Measurements from ENCODE around the gene TMOD3. TPM values are rescaled to one million over a fixed set of nuclear protein-coding genes. Genes with fewer than 3 reads are reported as not detected.

Gene TMOD3
- total RNA-seq, 1 donor from 2014 or later: 17.4 TPM

DNA sequence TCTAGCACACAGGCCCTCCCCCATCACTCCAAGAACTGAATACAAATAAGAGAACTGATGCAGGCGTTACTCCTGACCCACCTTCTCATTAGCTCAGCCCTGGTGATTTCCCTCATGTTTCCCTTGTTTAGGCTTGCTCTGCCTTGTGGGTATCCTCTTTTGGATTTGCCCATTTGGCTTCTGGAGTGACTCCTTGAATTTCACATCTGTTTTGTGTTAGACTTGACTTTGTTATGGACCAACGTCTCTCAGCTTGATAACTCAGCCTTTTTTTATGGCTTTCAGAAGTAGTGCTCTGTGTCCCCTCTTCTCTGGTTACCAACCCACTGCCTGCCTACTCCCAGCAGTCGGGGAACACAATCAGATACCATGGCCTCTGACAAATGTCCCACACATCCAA lies 11.3 kb upstream of the TMOD3 start:
- intact Hi-C loops (cut with DNase I): no loop called here

DNA sequence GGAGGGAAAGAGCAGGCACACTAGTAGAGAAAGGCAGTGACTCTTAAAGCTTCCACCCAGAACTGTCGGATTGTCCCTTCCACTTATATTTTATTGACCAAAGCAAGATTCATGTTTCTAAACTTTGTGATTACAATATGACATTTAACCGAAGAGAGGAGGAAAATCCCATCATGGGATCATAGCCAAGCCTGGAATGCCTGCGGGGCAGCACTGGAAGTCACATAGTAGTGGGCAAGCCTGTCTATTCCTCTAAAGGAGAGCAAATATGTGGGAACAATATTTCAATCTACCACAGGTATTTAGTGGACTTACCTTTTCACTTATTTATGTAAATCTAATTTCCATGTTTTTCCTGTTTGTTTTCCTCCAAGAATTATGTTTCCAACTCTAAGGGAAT lies 3.8 kb upstream of the TMOD3 start:
- intact Hi-C loops (cut with DNase I): no loop called here
- DNase-seq (ENCODE audit: low spot score): no peak

More for the DNA sequence above, 11.3 kb upstream of the TMOD3 start:
- no peak for DNase-seq (ENCODE audit: low spot score)

GRCh38 chr15:51828621-51829375 lies 655 bp upstream of the TMOD3 start:
- intact Hi-C loops (cut with DNase I): no loop called here
- no peak for DNase-seq (ENCODE audit: low spot score)

- intact Hi-C loops (cut with DNase I): loop anchor here (10.0 kb wide), 1 partner anchor 54 kb away; no protein-coding TSS in a partner anchor
- DNase-seq (ENCODE audit: low spot score): no peak
These were observed 888 bp downstream of the TMOD3 start for GRCh38 chr15:51830276-51830806.

DNA sequence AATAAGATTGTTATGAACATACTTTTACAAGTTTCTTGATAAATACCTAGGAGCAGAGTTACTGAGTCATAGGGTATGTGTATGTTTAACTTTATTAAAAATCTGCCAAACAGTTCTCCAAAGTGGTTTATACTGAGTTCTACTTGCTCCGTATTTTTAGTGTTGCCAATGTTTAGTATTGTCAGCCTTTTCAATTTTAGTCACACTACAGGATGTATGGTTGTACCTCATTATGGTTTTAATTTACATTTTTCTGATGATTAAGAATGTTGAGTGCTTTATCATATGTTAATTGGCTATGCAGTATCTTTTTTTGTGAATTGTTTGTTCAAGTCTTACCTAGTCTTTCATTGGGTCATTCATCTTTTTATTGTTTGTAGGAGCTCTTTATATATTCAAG lies 4.3 kb downstream of the TMOD3 start:
- intact Hi-C loops (cut with DNase I): loop anchor here (10.0 kb wide), 1 partner anchor 51 kb away; no protein-coding TSS in a partner anchor
- no peak for DNase-seq (ENCODE audit: low spot score)

DNA sequence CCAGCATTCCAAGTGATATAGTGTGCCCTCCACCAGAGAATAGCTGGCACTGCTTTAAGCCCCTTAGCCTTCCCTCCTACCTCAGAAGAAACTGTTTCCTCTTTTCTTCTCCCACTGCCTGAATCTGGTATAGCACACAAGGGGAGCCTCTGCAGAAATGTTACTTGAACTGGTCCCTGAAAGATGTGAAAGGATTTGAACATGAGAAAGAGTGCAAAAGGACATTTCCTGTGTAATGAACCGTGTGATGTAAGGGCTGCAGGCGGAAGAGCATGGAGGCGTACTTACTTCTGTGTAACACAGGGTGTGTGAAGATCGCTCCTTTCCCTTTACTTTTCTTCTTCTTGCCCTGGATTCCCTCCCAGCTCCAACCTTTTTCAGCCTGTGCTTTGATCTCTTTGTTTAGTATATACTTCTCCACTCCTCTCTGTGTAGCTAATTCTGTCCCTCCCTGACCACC lies 8.4 kb downstream of the TMOD3 start:
- DNase-seq (ENCODE audit: low spot score): no peak
- intact Hi-C loops (cut with DNase I): loop anchor here (10.0 kb wide), 1 partner anchor 47 kb away; no protein-coding TSS in a partner anchor

GRCh38 chr15:51838270-51838669 lies 8.8 kb downstream of the TMOD3 start:
- intact Hi-C loops (cut with DNase I): loop anchor here (10.0 kb wide), 1 partner anchor 47 kb away; no protein-coding TSS in a partner anchor
- DNase-seq (ENCODE audit: low spot score): no peak

GRCh38 chr15:51840692-51841091 lies 11.2 kb downstream of the TMOD3 start:
- DNase-seq (ENCODE audit: low spot score): no peak
- intact Hi-C loops (cut with DNase I): no loop called here

DNA sequence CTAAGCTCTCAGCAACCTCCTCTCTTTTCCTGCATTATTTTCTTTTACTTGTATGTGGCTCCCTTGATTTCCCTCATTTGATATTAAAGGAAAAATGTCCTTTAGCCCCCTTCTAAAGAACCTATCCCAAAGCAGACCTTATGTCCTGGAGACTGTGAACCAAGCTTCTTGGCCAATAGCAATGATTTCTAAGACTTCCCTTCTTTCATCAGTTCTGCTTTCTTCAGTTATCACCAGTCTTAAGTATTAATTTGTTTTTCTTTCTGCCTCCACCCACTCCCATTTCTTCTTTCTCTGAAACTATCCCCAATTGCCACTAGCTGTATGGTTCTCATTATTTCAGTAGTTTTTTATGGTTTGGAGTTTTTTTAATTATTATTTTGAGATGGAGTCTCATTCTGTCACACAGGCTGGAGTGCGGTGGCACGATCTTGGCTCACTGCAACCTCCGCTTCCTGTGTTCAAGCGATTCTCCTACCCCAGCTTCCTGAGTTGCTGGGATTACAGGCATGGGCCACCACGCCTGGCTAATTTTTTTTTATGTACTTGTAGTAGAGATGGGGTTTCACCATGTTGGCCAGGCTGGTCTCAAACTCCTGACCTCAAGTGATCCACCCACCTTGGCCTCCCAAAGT lies 12.1 kb downstream of the TMOD3 start:
- intact Hi-C loops (cut with DNase I): no loop called here
- no peak for DNase-seq (ENCODE audit: low spot score)

- DNase-seq (ENCODE audit: low spot score): no peak
- intact Hi-C loops (cut with DNase I): no loop called here
These were observed 12.8 kb downstream of the TMOD3 start for GRCh38 chr15:51842265-51842664.

DNA sequence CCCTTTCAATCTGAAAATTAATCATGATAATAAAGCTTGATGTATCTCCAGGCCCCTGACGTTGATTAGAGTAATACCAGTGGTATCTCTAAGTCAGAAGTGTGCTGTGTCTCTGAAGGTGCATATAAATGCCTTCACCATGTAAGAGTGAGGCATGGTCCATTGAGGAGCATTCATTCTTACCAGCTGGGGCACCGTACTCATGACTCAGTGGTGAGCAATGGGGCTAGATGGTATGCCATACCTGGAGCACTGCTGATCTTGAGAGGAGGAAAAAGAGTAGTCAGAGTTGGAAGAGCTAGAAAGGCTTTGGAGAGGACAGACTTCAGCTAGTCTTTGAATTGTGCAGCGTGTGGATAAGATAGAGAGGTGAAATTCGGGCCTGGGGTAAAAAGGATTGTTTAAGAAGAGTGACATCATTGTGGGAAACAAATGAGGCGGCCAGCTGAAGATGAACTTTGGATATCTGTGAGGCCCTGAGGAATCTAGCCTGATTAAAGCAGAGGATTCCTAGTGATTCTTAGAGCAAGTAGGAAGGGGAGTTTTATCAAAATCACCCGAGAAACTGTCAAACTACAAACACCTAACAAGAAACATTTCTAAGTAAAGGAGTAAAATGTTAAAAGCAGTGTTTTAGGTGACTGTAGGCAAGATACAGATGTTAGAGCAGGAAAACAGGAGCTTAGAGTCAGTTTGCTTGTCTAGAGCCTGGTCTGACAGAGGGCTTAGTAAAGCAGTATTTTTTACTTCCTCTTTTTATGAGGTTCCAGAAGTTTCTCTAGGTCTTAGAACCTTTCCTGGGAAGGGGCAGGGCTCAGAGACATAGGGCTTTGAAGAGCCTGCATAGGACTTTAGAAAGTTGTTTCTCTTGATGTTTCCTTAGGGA lies 13.6 kb downstream of the TMOD3 start:
- intact Hi-C loops (cut with DNase I): no loop called here
- no peak for DNase-seq (ENCODE audit: low spot score)

DNA sequence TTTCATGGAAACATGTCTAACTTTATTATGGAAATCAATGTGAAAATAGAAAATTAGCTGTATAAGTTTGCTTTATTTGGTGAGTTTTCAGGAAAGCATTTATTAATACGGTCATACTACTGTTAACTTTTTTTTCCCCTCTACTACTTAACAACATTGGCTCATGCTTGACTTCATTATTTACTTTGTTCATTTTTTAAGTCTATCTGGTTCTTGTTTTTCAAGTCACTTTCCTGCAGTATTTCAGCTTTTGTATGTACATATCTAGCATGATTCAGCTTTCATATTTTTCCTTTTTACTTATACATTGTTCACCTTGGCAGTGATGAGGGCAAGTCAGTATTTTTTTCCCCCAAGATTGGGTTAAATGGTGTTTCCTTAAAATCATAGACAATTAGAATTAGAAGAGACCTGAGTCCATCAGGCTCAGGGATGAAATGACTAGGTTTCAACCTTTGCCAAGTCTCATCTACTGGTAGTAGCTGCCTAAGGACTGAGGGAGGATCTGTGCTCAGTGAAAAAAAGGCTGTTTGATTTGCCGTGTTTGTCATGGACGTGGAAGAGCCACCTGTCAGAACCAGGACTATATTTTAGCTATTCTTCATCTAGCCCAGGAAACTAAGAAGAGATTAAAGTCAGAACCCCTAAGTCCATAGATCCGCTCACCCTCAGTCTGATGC lies 15.4 kb downstream of the TMOD3 start:
- no peak for DNase-seq (ENCODE audit: low spot score)
- intact Hi-C loops (cut with DNase I): no loop called here

GRCh38 chr15:51846066-51846462 lies 16.6 kb downstream of the TMOD3 start:
- intact Hi-C loops (cut with DNase I): no loop called here
- DNase-seq (ENCODE audit: low spot score): no peak

DNA sequence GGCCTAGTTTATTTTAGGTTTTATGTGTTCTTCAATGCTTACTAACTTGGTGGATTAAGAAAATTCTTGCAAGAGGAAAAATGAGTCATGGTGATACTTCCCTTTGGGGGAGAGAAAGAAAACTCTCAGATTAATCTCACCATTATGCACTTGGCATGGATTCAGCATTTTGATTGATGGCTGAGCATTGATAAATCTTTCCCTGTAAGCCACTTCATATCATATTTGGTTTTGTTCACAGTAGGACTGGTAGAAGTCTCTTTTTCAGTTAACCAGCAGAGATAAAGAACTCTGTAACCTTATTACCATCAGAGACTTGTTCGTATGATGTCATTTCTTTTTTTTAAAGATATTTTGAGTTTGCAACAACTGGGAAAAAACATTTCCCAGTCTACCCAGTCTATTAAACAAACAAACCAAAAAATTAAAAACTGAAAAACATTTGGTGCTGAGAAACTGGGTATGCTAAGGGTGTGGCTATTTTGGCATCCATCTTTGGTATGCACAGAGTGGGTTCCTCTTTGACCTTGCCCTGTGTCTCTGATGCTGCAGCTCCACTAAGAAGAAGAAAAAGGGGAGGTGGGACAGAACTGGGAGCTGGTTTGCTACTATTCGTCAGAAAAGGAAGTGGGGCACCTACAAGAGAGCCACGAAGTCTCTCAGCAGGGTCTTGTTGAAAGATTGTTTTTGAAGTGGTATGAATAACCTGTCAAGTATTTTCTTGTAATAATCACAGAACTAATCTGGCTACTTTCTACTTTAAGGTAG lies 17.2 kb downstream of the TMOD3 start:
- no peak for DNase-seq (ENCODE audit: low spot score)
- intact Hi-C loops (cut with DNase I): no loop called here

- no peak for DNase-seq (ENCODE audit: low spot score)
- intact Hi-C loops (cut with DNase I): no loop called here
These were observed 19.4 kb downstream of the TMOD3 start for GRCh38 chr15:51848811-51849210.

- no peak for DNase-seq (ENCODE audit: low spot score)
- intact Hi-C loops (cut with DNase I): no loop called here
These were observed 20.4 kb downstream of the TMOD3 start for GRCh38 chr15:51849860-51850259.

GRCh38 chr15:51853998-51854397 lies 24.5 kb downstream of the TMOD3 start:
- no peak for DNase-seq (ENCODE audit: low spot score)
- intact Hi-C loops (cut with DNase I): no loop called here

GRCh38 chr15:51855612-51856011 lies 26.2 kb downstream of the TMOD3 start:
- intact Hi-C loops (cut with DNase I): no loop called here
- no peak for DNase-seq (ENCODE audit: low spot score)

All from cardiac septum (tissue), 1 donor.